AG04449 (cell line): ENCODE data around the gene WDR73.

Experiments used
- CTCF ChIA-PET: fragments of 350-600 bp; formaldehyde crosslinking; extraction: SDS; loops from one replicate; lab custom pipeline; 2021; ENCODE audit warnings: antibody characterized with exemption; lab: Yijun Ruan, JAX
- POLR2A ChIA-PET: fragments of 400-600, 350-600 bp; formaldehyde crosslinking; extraction: SDS; loops from one replicate; lab custom pipeline; 2020; ENCODE audit warnings: antibody characterized with exemption, inconsistent platforms; lab: Yijun Ruan, JAX
- DNase-seq: peaks from one replicate; pipeline ENCODE4 v3.0.0-alpha.2; 2010; ENCODE audit warnings: low read depth, low spot score
- H3K4me3 ChIP-seq: 2 replicates; pipeline ENCODE4 v1.5.1; 2011; ENCODE audit warnings: low read depth, mild to moderate bottlenecking, control low read depth, low read length
- CTCF ChIP-seq: IDR thresholded peaks from one replicate; pipeline ENCODE4 v1.5.1; 2011; ENCODE audit warnings: mild to moderate bottlenecking, moderate library complexity, low read length, control low read depth, inconsistent platforms; ENCODE audit not compliant: insufficient read depth; ENCODE audit errors: missing control alignments

WDR73 gene

GRCh38 chr15:84597296-84597695 is 56.8 kb downstream of the WDR73 start:
- H3K4me3 ChIP-seq = no peak overlapping the region
- CTCF ChIA-PET = interaction anchor here (0.6 to 8.4 kb wide), 4 partner anchors 10 to 330 kb away, joined by 3 to 95 read pairs (median 47); no protein-coding TSS in a partner anchor
- POLR2A ChIA-PET = no interaction called here
- DNase-seq = no peak
- no peak for TF ChIP-seq CTCF

GRCh38 chr15:84595660-84596059 is 58.4 kb downstream of the WDR73 start:
- ChIA-PET CTCF (interaction anchor here (8.4 kb wide), 1 partner anchor 332 kb away, joined by 95 read pairs; no protein-coding TSS in a partner anchor), POLR2A (no interaction called here)
- DNase-seq = no peak
- no peak for TF ChIP-seq CTCF
- H3K4me3 ChIP-seq = no peak overlapping the region

- DNase-seq = no peak
- ChIA-PET POLR2A (no interaction called here), CTCF (interaction anchor here (1.6 to 8.4 kb wide), 2 partner anchors 23 to 332 kb away, joined by 5 to 95 read pairs; no protein-coding TSS in a partner anchor)
- H3K4me3 ChIP-seq = no peak overlapping the region
- no peak for TF ChIP-seq CTCF
Observed at GRCh38 chr15:84594617-84595290, 59.3 kb downstream of the WDR73 start.

GRCh38 chr15:84591815-84592214 is 62.3 kb downstream of the WDR73 start:
- no peak overlapping the region for H3K4me3 ChIP-seq
- POLR2A ChIA-PET = no interaction called here
- no peak for DNase-seq
- TF ChIP-seq CTCF = no peak
- CTCF ChIA-PET = interaction anchor here (1.2 to 9.2 kb wide), 5 partner anchors 7 to 336 kb away, joined by 3 to 91 read pairs (median 5); partner anchors contain the start of gene ZSCAN2

- ChIA-PET CTCF (interaction anchor here (1.2 to 9.2 kb wide), 6 partner anchors 9 to 338 kb away, joined by 3 to 91 read pairs (median 13); partner anchors contain the start of gene ZSCAN2), POLR2A (no interaction called here)
- no peak overlapping the region for H3K4me3 ChIP-seq
- no peak for DNase-seq
- TF ChIP-seq CTCF = no peak
Observed at GRCh38 chr15:84590406-84590805, 63.7 kb downstream of the WDR73 start.
